K562 (cell line): ENCODE measurements around the gene LXN. TPM values are rescaled to one million over a fixed set of nuclear protein-coding genes. Genes with fewer than 3 reads are reported as not detected.

ENCODE experiments used
- ATAC-seq: fragments of 200-7000 bp; cut with Tn5 transposase; 3 replicates; pipeline ENCODE4 v1.9.1; 2020; ENCODE audit warnings: moderate library complexity
- Bru-seq: library from RNA; stranded (reverse); fragments of 400-500 nt; gene quantifications from one replicate; lab custom pipeline; 2021; lab: Mats Ljungman, UMichigan
- BruChase-seq, 2 experiments: library from RNA; stranded (reverse); fragments of 400-500 nt; gene quantifications; one replicate each; lab custom pipeline; 2021; lab: Mats Ljungman, UMichigan
- BruUV-seq: library from RNA; stranded (reverse); fragments of 400-500 nt; replicated peaks from 2 replicates; lab custom pipeline; 2021; lab: Mats Ljungman, UMichigan
- CTCF ChIA-PET: fragments of 300-600 bp; formaldehyde crosslinking; extraction: SDS; loops from one replicate; lab custom pipeline; 2021; ENCODE audit warnings: low intra/inter-chr PET ratio; lab: Yijun Ruan, JAX
- POLR2A ChIA-PET: fragments of 300-600, 350-650 bp; sonication (Branson Sonifier 250); formaldehyde crosslinking; extraction: SDS; loops from one replicate; lab custom pipeline; 2021; ENCODE audit warnings: antibody characterized with exemption, inconsistent platforms; lab: Yijun Ruan, JAX
- DNase-seq, 4 experiments: peaks; one replicate each; pipeline versions ENCODE4 v3.0.0 to v3.0.0-alpha.2; 2011 to 2018; ENCODE audit warnings: low spot score in 3 of 4, mixed read lengths in 3 of 4; ENCODE audit errors: extremely low read depth in 1 of 4
- FAIRE-seq: peaks from 2 replicates; lab custom pipeline; 2011; peaks lifted over from hg19 to GRCh38; lab: Jason Lieb, UNC
- H2AFZ ChIP-seq: 2 replicates; pipeline ENCODE4 v1.6.0; 2011; ENCODE audit warnings: low read depth, low read length, control low read depth, inconsistent platforms
- H3K27ac ChIP-seq: fragments of 200-600 bp; 3 replicates; pipeline ENCODE4 v1.8.0; 2011; ENCODE audit warnings: low read depth, mild to moderate bottlenecking, control low read depth, inconsistent platforms, low read length, moderate library complexity, mixed read lengths; ENCODE audit errors: extremely low read depth
- H3K27me3 ChIP-seq, 2 experiments: fragments of 300-600 bp in 1 of 2; 2 replicates in 1 of 2; 3 replicates in 1 of 2; pipeline versions ENCODE4 v1.6.0 to v1.8.0; 2011; ENCODE audit warnings: inconsistent platforms in 2 of 2, low read length in 2 of 2, mild to moderate bottlenecking in 1 of 2, mixed read lengths in 1 of 2, moderate library complexity in 1 of 2; ENCODE audit not compliant: control insufficient read depth in 2 of 2, insufficient read depth in 2 of 2
- H3K36me3 ChIP-seq: fragments of 300-600 bp; 3 replicates; pipeline ENCODE4 v1.8.0; 2011; ENCODE audit warnings: mild to moderate bottlenecking, low read length, inconsistent platforms; ENCODE audit not compliant: control insufficient read depth, insufficient read depth
- H3K4me1 ChIP-seq, 2 experiments: fragments of 200-600 bp in 1 of 2; replicated peaks in 1 of 2; 2 replicates in 1 of 2; 3 replicates in 1 of 2; pipeline versions ENCODE4 v1.5.1 to v1.8.0; 2011; ENCODE audit warnings: inconsistent platforms in 2 of 2, low read length in 2 of 2, mild to moderate bottlenecking in 1 of 2, mixed read lengths in 1 of 2, moderate library complexity in 1 of 2; ENCODE audit not compliant: control insufficient read depth in 2 of 2, insufficient read depth in 2 of 2
- H3K4me2 ChIP-seq: 2 replicates; pipeline ENCODE4 v1.6.1; 2011; ENCODE audit warnings: low read length, control low read depth, inconsistent platforms, mixed read lengths; ENCODE audit not compliant: insufficient read depth
- H3K4me3 ChIP-seq: fragments of 200-600 bp; sonication (generic), shearing (Covaris generic); 2 replicates; pipeline ENCODE4 v1.5.1; 2016; ENCODE audit warnings: control low read depth, inconsistent platforms
- H3K79me2 ChIP-seq: fragments of 200-600 bp; 3 replicates; pipeline ENCODE4 v1.8.0; 2011; ENCODE audit warnings: low read length, inconsistent platforms; ENCODE audit not compliant: control insufficient read depth, insufficient read depth
- H3K9ac ChIP-seq, 2 experiments: 2 replicates each; pipeline versions ENCODE4 v1.6.0 to v1.6.1; 2011; ENCODE audit warnings: low read depth in 2 of 2, low read length in 2 of 2, control low read depth in 1 of 2, inconsistent platforms in 1 of 2, mild to moderate bottlenecking in 1 of 2, mixed read lengths in 1 of 2; ENCODE audit not compliant: insufficient read depth in 1 of 2
- H3K9me1 ChIP-seq: one replicate; pipeline ENCODE4 v1.6.0; 2011; ENCODE audit warnings: inconsistent platforms, mild to moderate bottlenecking, low read length, moderate library complexity; ENCODE audit not compliant: control insufficient read depth, insufficient read depth
- H3K9me3 ChIP-seq: replicated peaks from 2 replicates; pipeline ENCODE4 v1.5.1; 2011; ENCODE audit warnings: low read depth, low read length, inconsistent platforms; ENCODE audit not compliant: control insufficient read depth, insufficient read depth
- H4K20me1 ChIP-seq: replicated peaks from 2 replicates; pipeline ENCODE4 v1.6.1; 2011; ENCODE audit warnings: low read length, inconsistent platforms, mixed read lengths; ENCODE audit not compliant: control insufficient read depth, insufficient read depth
- CTCF ChIP-seq, 3 experiments: IDR thresholded peaks in 2 of 3; conservative IDR thresholded peaks in 1 of 3; 2 replicates each; pipeline ENCODE4 v1.5.1; 2011 to 2012; ENCODE audit warnings: low read length in 3 of 3, mild to moderate bottlenecking in 3 of 3, control low read depth in 2 of 3, improper control_type of control experiment in 1 of 3, inconsistent platforms in 1 of 3, low read depth in 1 of 3, mixed read lengths in 1 of 3, moderate library complexity in 1 of 3; ENCODE audit not compliant: insufficient read depth in 2 of 3
- MEF2A ChIP-seq: IDR thresholded peaks from 2 replicates; pipeline ENCODE4 v1.6.1; 2011; ENCODE audit warnings: low read depth, mild to moderate bottlenecking, low read length, moderate library complexity; ENCODE audit not compliant: control insufficient read depth
- POLR2G ChIP-seq: fragments of 200-400 bp; formaldehyde crosslinking; IDR thresholded peaks from 2 replicates; pipeline ENCODE4 v1.6.1; 2017; ENCODE audit warnings: low read depth, mild to moderate bottlenecking, antibody characterized with exemption, low read length, moderate library complexity
- RAD21 ChIP-seq, 2 experiments: fragments of 250-450 bp in 1 of 2; fragments of 450-650 bp in 1 of 2; sonication (Bioruptor Pico) in 1 of 2; formaldehyde crosslinking in 1 of 2; IDR thresholded peaks in 1 of 2; conservative IDR thresholded peaks in 1 of 2; 2 replicates each; pipeline versions ENCODE4 v1.4.0 to v1.8.0; 2020 to 2022; ENCODE audit warnings: mild to moderate bottlenecking in 2 of 2, moderate library complexity in 1 of 2
- RFX1 ChIP-seq: fragments of 450-650 bp; IDR thresholded peaks from 2 replicates; pipeline ENCODE4 v1.6.1; 2016; ENCODE audit warnings: mild to moderate bottlenecking, moderate library complexity
- THRAP3 ChIP-seq: fragments of 450-650 bp; IDR thresholded peaks from 2 replicates; pipeline ENCODE4 v1.6.1; 2016; ENCODE audit warnings: mild to moderate bottlenecking, inconsistent platforms, borderline replicate concordance
- ZBTB33 ChIP-seq: sonication (generic); formaldehyde crosslinking; IDR thresholded peaks from 2 replicates; pipeline ENCODE4 v1.8.1; 2023; ENCODE audit warnings: mild to moderate bottlenecking, missing genetic modification reagents
- ZNF324 ChIP-seq: fragments of 250-450 bp; sonication (Bioruptor Pico); IDR thresholded peaks from 2 replicates; pipeline ENCODE4 v1.4.0; 2020; ENCODE audit warnings: mild to moderate bottlenecking
- ZNF444 ChIP-seq: fragments of 250-450 bp; sonication (Bioruptor Pico); IDR thresholded peaks from 2 replicates; pipeline ENCODE4 v1.4.0; 2020; ENCODE audit warnings: mild to moderate bottlenecking, moderate library complexity
- WGBS: fragments of 100-300 bp; shearing (Covaris generic); methylation state at CpG from one replicate; pipeline ENCODE4 v1.1.6; 2016; ENCODE audit warnings: low coverage, mixed read lengths; ENCODE audit not compliant: insufficient coverage; ENCODE audit errors: missing lambda C conversion rate; 5-methylcytosine and 5-hydroxymethylcytosine counted together
- in situ Hi-C: fragments of 300-500 bp; cut with MboI; formaldehyde crosslinking; loops from 4 replicates; pipeline ENCODE4 v1.15.0; 2018; ENCODE audit warnings: inconsistent platforms, mixed read lengths
- intact Hi-C: fragments of 100-400 bp; cut with micrococcal nuclease; formaldehyde crosslinking; loops from 2 replicates; pipeline ENCODE4 v1.14.2; 2022
- long read RNA-seq, 3 experiments: library from polyadenylated mRNA in 2 of 3; library from RNA in 1 of 3; unstranded in 2 of 3; stranded (forward) in 1 of 3; transcript quantifications; one replicate each; pipeline ENCODE4 v2.0.0, GENCODE V29; 2019 to 2022
- polyA minus RNA-seq, 3 experiments: library from RNA; depleted of rRNA, polyadenylated mRNA; stranded (reverse); fragments of >200 nt; gene quantifications; 2 replicates each; pipeline ENCODE4 v1.2.3, GENCODE V29; 2011
- polyA plus RNA-seq, 8 experiments: library from polyadenylated mRNA; depleted of rRNA in 4 of 8; stranded (reverse) in 5 of 8; unstranded in 3 of 8; fragments of >200 nt; fragmentation: Nextera tagmentation in 2 of 8; fragmentation: Illumina TruSeq in 1 of 8; extraction: Ambion mirVana in 2 of 8; extraction: Trizol in 1 of 8; gene quantifications; 2 replicates each; pipeline versions ENCODE4 v1.2.1 to v1.2.3, GENCODE V29; 2011 to 2014; ENCODE audit warnings: inconsistent platforms in 1 of 8, missing spikeins in 1 of 8
- total RNA-seq, 7 experiments: library from RNA; depleted of rRNA in 6 of 7; stranded (reverse); fragments of >200 nt in 6 of 7; fragmentation: Illumina TruSeq in 2 of 7; extraction: Trizol in 2 of 7; gene quantifications; 2 replicates each; pipeline versions ENCODE4 v1.2.1 to v1.2.3, GENCODE V29; 2011 to 2021; ENCODE audit warnings: low replicate concordance in 1 of 7

Gene LXN
- not detected in 2 replicates for total RNA-seq (2011; cell fraction: chromatin; rRNA removed; ENCODE audit: low replicate concordance)
- not detected in 2 replicates for total RNA-seq (2011; cell fraction: nucleolus; rRNA removed)
- total RNA-seq (2011; cell fraction: nucleoplasm; rRNA removed), result not detected in 2 replicates
- total RNA-seq (2014; rRNA removed), result not detected in 2 replicates
- total RNA-seq (2014; rRNA removed; fragmentation: Illumina TruSeq; extraction: Trizol), result not detected in 2 replicates
- not detected in 2 replicates for total RNA-seq (2015; rRNA removed; fragmentation: Illumina TruSeq; extraction: Trizol)
- 0.13 and 0.34 TPM in 2 replicates for total RNA-seq (2021)
- polyA plus RNA-seq (2011; rRNA removed), result not detected in 2 replicates
- polyA plus RNA-seq (2011; cell fraction: cytosol; rRNA removed), result not detected in 2 replicates
- not detected in 2 replicates for polyA plus RNA-seq (2011; cell fraction: nucleus; rRNA removed)
- not detected in 2 replicates for polyA plus RNA-seq (2012)
- not detected in 2 replicates for polyA plus RNA-seq (2014; fragmentation: Illumina TruSeq; extraction: Trizol)
- polyA plus RNA-seq (2014; fragmentation: Nextera tagmentation; extraction: Ambion mirVana), result under 1 TPM in 1 of 2 experiments, not detected in 1; 0.08 TPM
- not detected in 2 replicates for polyA plus RNA-seq (2014; rRNA removed)
- polyA minus RNA-seq (2011; rRNA and poly(A)+ RNA removed), result not detected in 2 replicates
- not detected in 2 replicates for polyA minus RNA-seq (2011; cell fraction: cytosol; rRNA and poly(A)+ RNA removed)
- polyA minus RNA-seq (2011; cell fraction: nucleus; rRNA and poly(A)+ RNA removed), result not detected in 2 replicates
- Bru-seq, nascent RNA, result percentile 11 among the genes with signal in this experiment
- BruChase-seq, experiment 1, labeled RNA remaining after a 2-hour chase, result percentile 16 among the genes with signal in this experiment
- BruChase-seq, experiment 2, labeled RNA remaining after a 6-hour chase, result percentile 23 among the genes with signal in this experiment
- long read RNA-seq, experiment 1, partial matches to known transcripts, result 0 of 6 reads
- long read RNA-seq, experiment 1, other reads (novel, unspliced or antisense), result 6 of 6 reads
- long read RNA-seq, experiment 2, result 0 reads
- long read RNA-seq, experiment 3, result 0 reads

- Histone ChIP-seq H3K9ac (no peak within 1 kb of the TSS), H3K79me2 (no peaks in the 10 kb centered on the region), H3K4me3 (no peak within 1 kb of the TSS), H4K20me1 (no peaks in the 10 kb centered on the region), H2AFZ (no peak within 1 kb of the TSS), H3K4me2 (no peak within 1 kb of the TSS), H3K27ac (no peak within 1 kb of the TSS), H3K27me3 (no peaks in the 10 kb centered on the region), H3K4me1 (peaks cover 2 to 6% of the 10 kb centered on the region in 2 experiments; a peak in 2 of 5 replicates), H3K36me3 (peaks cover 77% of the 10 kb centered on the region), H3K9me3 (no peaks in the 10 kb centered on the region)
- peak; percentile 25 to 50 (median 44) for DNase-seq
- intact Hi-C loops (loop anchor here (5.0 kb wide), 1 partner anchor 590 kb away; no protein-coding TSS in a partner anchor), in situ Hi-C loops (no loop called here)
- POLR2A ChIA-PET, result no interaction called here
- ATAC-seq, result peak; percentile 92
- no peak for FAIRE-seq
- CTCF ChIA-PET, result no interaction called here
- WGBS, result 87% methylated on average over 24 of the region's 30 CpGs
- no TSS peak for BruUV-seq
- TF ChIP-seq RFX1, result no peak
- peak; percentile 66; the same call in 1 of the 2 replicates for TF ChIP-seq ZBTB33 (CRISPR knock-in tag)
- TF ChIP-seq CTCF (IDR thresholded peaks at IDR 0.05 in 2 of 3, conservative IDR thresholded peaks at IDR 0.05 in 1 of 3; ENCODE audit: insufficient read depth in 2 of 3, low read depth in 1 of 3, low read length in 3 of 3), result peak; percentile 46 to 85 (median 63)
- TF ChIP-seq RAD21 (CRISPR knock-in tag; conservative IDR thresholded peaks at IDR 0.05 in 1 of 2, IDR thresholded peaks at IDR 0.05 in 1 of 2), result peak in 1 of 2 experiments; percentile 24; a peak in 2 of 4 replicates
- peak; percentile 20; the same call in 1 of the 2 replicates for TF ChIP-seq POLR2G
- TF ChIP-seq THRAP3, result no peak
- TF ChIP-seq MEF2A, result no peak
- TF ChIP-seq ZNF444 (CRISPR knock-in tag), result no peak
- TF ChIP-seq ZNF324 (CRISPR knock-in tag), result no peak
- TF ChIP-seq, all 486 proteins: peak for 4
- H3K9me1 ChIP-seq, result no peaks in the 10 kb centered on the region
These were observed at the start of gene LXN for GRCh38 chr3:158672215-158673176. Gene LXN, minus strand, starts transcription at chr3:158672648. Its CDS starts 170 bp downstream, at chr3:158672478.
